SH-SY5Y (cell line): ENCODE results near the gene ADD1.

ENCODE experiments used
- GATA2 ChIP-seq: IDR thresholded peaks from 2 replicates; pipeline ENCODE4 v1.6.1; 2011; ENCODE audit warnings: mild to moderate bottlenecking, low read depth, low read length
- GATA3 ChIP-seq: IDR thresholded peaks from 2 replicates; pipeline ENCODE4 v1.6.1; 2011; ENCODE audit warnings: low read depth, mild to moderate bottlenecking, low read length, moderate library complexity

- TF ChIP-seq GATA2 (no peak), GATA3 (no peak)
Measured at GRCh38 chr4:2924286-2924685, 80.6 kb downstream of the ADD1 start.
